Esophagus squamous epithelium (tissue), 4 donors: Measurements from ENCODE around the gene UGT2B17.

Experiments
- POLR2A ChIP-seq, 4 donors: fragments of 450-650 bp; IDR thresholded peaks; one replicate each; pipeline ENCODE4 v1.6.1; 2017; ENCODE audit warnings: antibody characterized with exemption in 4 of 4, mild to moderate bottlenecking in 4 of 4, moderate library complexity in 3 of 4
- TF ChIP-seq, protein P1 (sequence below), 6 experiments: fragments of 450-650 bp in 4 of 6; fragments of 200-600 bp in 2 of 6; sonication (generic) in 2 of 6; IDR thresholded peaks; one replicate each; pipeline ENCODE4 v1.5.1; 2016 to 2019; ENCODE audit warnings: antibody characterized with exemption in 6 of 6, mild to moderate bottlenecking in 4 of 6, moderate library complexity in 4 of 6

DNA sequence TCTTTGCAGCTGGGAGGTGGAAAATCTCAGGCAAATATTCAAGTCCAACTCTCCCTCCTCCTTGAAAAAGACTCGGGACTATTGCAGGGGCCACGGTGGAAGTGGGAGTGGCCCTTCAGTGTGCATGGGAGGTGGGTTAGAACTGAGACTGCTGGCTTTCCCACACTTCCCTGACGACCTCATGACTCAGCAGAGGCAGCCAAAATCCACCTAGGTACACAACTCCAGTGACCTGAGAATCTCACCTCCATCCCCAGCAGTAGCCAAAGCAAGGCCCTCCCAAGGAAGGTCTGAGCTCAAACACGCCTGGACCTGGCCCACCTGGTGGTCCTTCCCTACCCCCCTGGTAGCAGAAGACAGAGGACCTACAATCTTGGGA, 6.2 kb upstream of the UGT2B17 start:
- TF ChIP-seq, protein P1, sequence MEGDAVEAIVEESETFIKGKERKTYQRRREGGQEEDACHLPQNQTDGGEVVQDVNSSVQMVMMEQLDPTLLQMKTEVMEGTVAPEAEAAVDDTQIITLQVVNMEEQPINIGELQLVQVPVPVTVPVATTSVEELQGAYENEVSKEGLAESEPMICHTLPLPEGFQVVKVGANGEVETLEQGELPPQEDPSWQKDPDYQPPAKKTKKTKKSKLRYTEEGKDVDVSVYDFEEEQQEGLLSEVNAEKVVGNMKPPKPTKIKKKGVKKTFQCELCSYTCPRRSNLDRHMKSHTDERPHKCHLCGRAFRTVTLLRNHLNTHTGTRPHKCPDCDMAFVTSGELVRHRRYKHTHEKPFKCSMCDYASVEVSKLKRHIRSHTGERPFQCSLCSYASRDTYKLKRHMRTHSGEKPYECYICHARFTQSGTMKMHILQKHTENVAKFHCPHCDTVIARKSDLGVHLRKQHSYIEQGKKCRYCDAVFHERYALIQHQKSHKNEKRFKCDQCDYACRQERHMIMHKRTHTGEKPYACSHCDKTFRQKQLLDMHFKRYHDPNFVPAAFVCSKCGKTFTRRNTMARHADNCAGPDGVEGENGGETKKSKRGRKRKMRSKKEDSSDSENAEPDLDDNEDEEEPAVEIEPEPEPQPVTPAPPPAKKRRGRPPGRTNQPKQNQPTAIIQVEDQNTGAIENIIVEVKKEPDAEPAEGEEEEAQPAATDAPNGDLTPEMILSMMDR (IDR thresholded peaks at IDR 0.05): no peak
- TF ChIP-seq POLR2A (IDR thresholded peaks at IDR 0.05): no peak
